ENCODE data around the gene SRGAP3. TPM values are rescaled to one million over a fixed set of nuclear protein-coding genes. Genes with fewer than 3 reads are reported as not detected.

The SRGAP3 gene
- total RNA-seq, 4 donors from 2014 or later, result 6.7 to 24.8 (median 19.7) TPM

GRCh38 chr3:9026320-9027045, 223.0 kb downstream of the SRGAP3 start:
- Histone ChIP-seq H3K9me3 (no peaks in the 10 kb centered on the region), H3K27me3 (no peaks in the 10 kb centered on the region), H3K4me3 (no peak overlapping the region), H3K27ac (no peak overlapping the region), H3K36me3 (no peaks in the 10 kb centered on the region), H3K4me1 (no peaks in the 10 kb centered on the region)
- TF ChIP-seq POLR2A (IDR thresholded peaks at IDR 0.05), result no peak
- TF ChIP-seq CTCF (IDR thresholded peaks at IDR 0.05), result no peak
- DNase-seq, result no peak

GRCh38 chr3:9024341-9024740, 225.1 kb downstream of the SRGAP3 start:
- Histone ChIP-seq H3K4me3 (no peak overlapping the region), H3K4me1 (no peaks in the 10 kb centered on the region), H3K36me3 (no peaks in the 10 kb centered on the region), H3K27me3 (no peaks in the 10 kb centered on the region), H3K27ac (no peak overlapping the region), H3K9me3 (no peaks in the 10 kb centered on the region)
- TF ChIP-seq POLR2A (IDR thresholded peaks at IDR 0.05), result no peak
- TF ChIP-seq CTCF (IDR thresholded peaks at IDR 0.05), result no peak
- DNase-seq, result no peak

GRCh38 chr3:9023226-9023590, 226.2 kb downstream of the SRGAP3 start:
- TF ChIP-seq CTCF (IDR thresholded peaks at IDR 0.05) (no peak), POLR2A (IDR thresholded peaks at IDR 0.05) (no peak)
- no peak for DNase-seq

GRCh38 chr3:9022305-9023225, 226.9 kb downstream of the SRGAP3 start:
- no peaks in the 10 kb centered on the region for H3K36me3 ChIP-seq
- TF ChIP-seq POLR2A (IDR thresholded peaks at IDR 0.05), result no peak
- no peak for TF ChIP-seq CTCF (IDR thresholded peaks at IDR 0.05)
- DNase-seq, result no peak
- H3K4me1 ChIP-seq, result no peaks in the 10 kb centered on the region
- no peak overlapping the region for H3K4me3 ChIP-seq
- H3K9me3 ChIP-seq, result no peaks in the 10 kb centered on the region
- no peak overlapping the region for H3K27ac ChIP-seq
- H3K27me3 ChIP-seq, result no peaks in the 10 kb centered on the region

More at GRCh38 chr3:9023226-9023590, 226.2 kb downstream of the SRGAP3 start:
- H3K36me3 ChIP-seq, result no peaks in the 10 kb centered on the region
- H3K4me3 ChIP-seq, result no peak overlapping the region
- H3K9me3 ChIP-seq, result no peaks in the 10 kb centered on the region
- H3K4me1 ChIP-seq, result no peaks in the 10 kb centered on the region
- H3K27me3 ChIP-seq, result no peaks in the 10 kb centered on the region
- no peak overlapping the region for H3K27ac ChIP-seq

- TF ChIP-seq POLR2A (IDR thresholded peaks at IDR 0.05) (no peak), CTCF (IDR thresholded peaks at IDR 0.05) (no peak)
- Histone ChIP-seq H3K4me1 (no peaks in the 10 kb centered on the region), H3K9me3 (no peaks in the 10 kb centered on the region), H3K36me3 (no peaks in the 10 kb centered on the region), H3K4me3 (no peak overlapping the region), H3K27ac (no peak overlapping the region), H3K27me3 (no peaks in the 10 kb centered on the region)
- DNase-seq, result no peak
These were observed 228.0 kb downstream of the SRGAP3 start for GRCh38 chr3:9021271-9022009.
